PC-3 (cell line): ENCODE data around the gene KCNN2.

Source experiments
- CTCF ChIP-seq: fragments of 300-600 bp; sonication (generic); conservative IDR thresholded peaks from 2 replicates; pipeline ENCODE4 v1.5.1; 2017; ENCODE audit warnings: antibody characterized with exemption, low read depth, mild to moderate bottlenecking, low read length
- EZH2 ChIP-seq: fragments of 300-600 bp; sonication (generic); IDR thresholded peaks from one replicate; pipeline ENCODE4 v1.6.1; 2017; ENCODE audit warnings: antibody characterized with exemption, mild to moderate bottlenecking, low read length; ENCODE audit not compliant: unreplicated experiment
- EZH2phosphoT487 ChIP-seq: fragments of 300-600 bp; sonication (generic); IDR thresholded peaks from 2 replicates; pipeline ENCODE4 v1.6.1; 2018; ENCODE audit warnings: mild to moderate bottlenecking, antibody characterized with exemption, low read length, borderline replicate concordance

- TF ChIP-seq CTCF (no peak), EZH2 (no peak), EZH2phosphoT487 (no peak)
Measured at GRCh38 chr5:114335391-114335790, 26.5 kb upstream of the KCNN2 start.
